Pulmonary artery endothelial cell (primary cell): ENCODE measurements around the gene TBC1D16. TPM values are rescaled to one million over a fixed set of nuclear protein-coding genes. Genes with fewer than 3 reads are reported as not detected.

Experiments
- DNase-seq: peaks from one replicate; pipeline ENCODE4 v3.0.0-alpha.2; 2011; ENCODE audit warnings: low read depth, low spot score
- total RNA-seq: library from RNA; depleted of rRNA; stranded (reverse); fragments of >200 nt; gene quantifications from 2 replicates; pipeline ENCODE4 v1.2.3, GENCODE V29; 2014

TBC1D16 gene
- total RNA-seq, 1 donor from 2014 or later: 41.1 TPM

- DNase-seq: no peak
Observed at GRCh38 chr17:79941088-79942010, 94.3 kb downstream of the TBC1D16 start.

GRCh38 chr17:79940459-79941087, 95.1 kb downstream of the TBC1D16 start:
- no peak for DNase-seq

- no peak for DNase-seq
Observed at GRCh38 chr17:79939755-79940458, 95.8 kb downstream of the TBC1D16 start.

GRCh38 chr17:79939094-79939435, 96.6 kb downstream of the TBC1D16 start:
- DNase-seq: no peak

- no peak for DNase-seq
Observed at GRCh38 chr17:79938336-79939093, 97.2 kb downstream of the TBC1D16 start.

GRCh38 chr17:79937391-79938335, 98.0 kb downstream of the TBC1D16 start:
- no peak for DNase-seq

- no peak for DNase-seq
Observed at GRCh38 chr17:79936641-79937381, 98.9 kb downstream of the TBC1D16 start.

GRCh38 chr17:79936050-79936449, 99.6 kb downstream of the TBC1D16 start:
- no peak for DNase-seq

- DNase-seq: no peak
Observed at GRCh38 chr17:79935197-79935885, 100.3 kb downstream of the TBC1D16 start.

GRCh38 chr17:79934653-79934970, 101.1 kb downstream of the TBC1D16 start:
- no peak for DNase-seq

- DNase-seq: peak; percentile 32
Observed at GRCh38 chr17:79933863-79934652, 101.6 kb downstream of the TBC1D16 start.

- no peak for DNase-seq
Observed at GRCh38 chr17:79932451-79933306, 103.0 kb downstream of the TBC1D16 start.

GRCh38 chr17:79931817-79932309, 103.8 kb downstream of the TBC1D16 start:
- no peak for DNase-seq

- no peak for DNase-seq
Observed at GRCh38 chr17:79930877-79931816, 104.5 kb downstream of the TBC1D16 start.

GRCh38 chr17:79930062-79930876, 105.4 kb downstream of the TBC1D16 start:
- no peak for DNase-seq
